HG02678 (cell line): ENCODE data around the gene RBFOX2.

ENCODE experiments used
- ATAC-seq: cut with Tn5 transposase; IDR thresholded peaks from one replicate; pipeline ENCODE4 v1.9.1; 2021; ENCODE audit warnings: mild to moderate bottlenecking, moderate library complexity; ENCODE audit not compliant: unreplicated experiment

RBFOX2 gene

DNA sequence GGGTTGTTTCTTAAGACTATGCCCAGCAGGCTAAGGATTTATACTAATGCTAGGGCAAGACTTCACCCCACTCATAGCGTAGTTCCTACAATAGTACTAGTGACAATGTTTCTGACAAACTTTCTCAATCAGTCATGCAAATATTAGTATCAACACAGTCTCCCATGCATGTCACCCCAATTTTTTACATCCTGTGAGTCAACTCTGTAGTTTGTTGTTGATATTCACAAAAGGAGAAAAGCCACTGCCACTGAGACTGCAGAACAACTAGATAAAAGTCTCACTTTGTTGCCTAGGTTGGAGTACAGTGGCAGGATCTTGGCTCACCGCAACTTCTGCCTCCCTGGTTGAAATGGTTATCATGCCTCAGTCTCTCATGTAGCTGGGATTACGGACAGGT is 155.2 kb downstream of the RBFOX2 start:
- ATAC-seq = no peak

DNA sequence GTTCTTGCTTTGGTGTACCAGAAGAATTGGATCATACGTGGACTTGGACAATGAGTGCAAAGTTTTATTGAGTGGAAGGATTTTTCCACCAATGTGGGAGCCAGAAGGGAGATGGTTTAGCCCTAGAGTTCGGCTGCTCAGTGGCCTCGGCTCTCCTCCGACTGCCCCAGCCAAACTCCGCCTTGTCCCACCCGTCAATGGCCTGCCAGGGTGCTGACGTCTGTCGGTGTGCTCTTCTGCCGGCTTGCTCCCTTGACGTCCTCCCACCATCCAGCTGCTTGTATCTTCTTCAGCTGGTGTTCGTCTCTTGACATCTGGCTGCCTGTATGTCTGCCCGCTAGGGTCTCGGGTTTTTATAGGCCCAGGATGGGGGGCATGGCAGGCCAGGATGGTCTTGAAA is 156.2 kb downstream of the RBFOX2 start:
- ATAC-seq = no peak

DNA sequence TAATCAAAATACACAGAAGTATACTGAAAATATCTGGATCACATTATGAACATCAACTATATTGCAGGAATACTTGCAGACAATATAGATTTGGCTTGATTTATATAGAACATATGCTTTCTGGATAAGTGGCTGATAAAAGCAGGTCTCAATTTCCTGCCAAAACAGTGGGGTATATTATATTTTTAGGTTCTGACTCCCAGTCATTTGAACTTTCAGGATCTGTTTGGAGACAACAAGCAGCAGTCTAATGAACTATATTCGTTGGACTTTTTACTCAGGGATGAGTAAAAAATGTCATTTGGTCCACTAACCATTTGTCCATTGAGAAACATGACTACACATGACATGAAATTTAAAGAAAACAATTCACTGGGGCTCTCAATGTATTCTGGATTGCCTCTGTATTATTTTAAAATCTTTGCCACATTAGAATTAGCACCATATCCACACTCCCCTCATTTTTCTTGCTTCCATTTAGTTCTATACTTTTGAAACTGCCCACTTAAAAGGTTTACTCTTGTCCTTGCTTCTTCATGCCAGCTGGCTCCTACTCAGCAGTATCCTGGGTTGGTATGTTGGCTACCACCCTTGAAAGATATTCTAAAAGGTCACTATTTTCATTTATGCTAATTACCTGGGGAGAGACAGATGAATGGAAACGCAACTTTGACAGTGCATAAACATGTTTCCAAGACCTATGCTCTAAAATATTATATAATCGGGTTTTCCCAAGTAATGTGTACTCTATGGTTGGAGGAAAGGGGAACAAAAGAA is 157.9 kb downstream of the RBFOX2 start:
- no peak for ATAC-seq

DNA sequence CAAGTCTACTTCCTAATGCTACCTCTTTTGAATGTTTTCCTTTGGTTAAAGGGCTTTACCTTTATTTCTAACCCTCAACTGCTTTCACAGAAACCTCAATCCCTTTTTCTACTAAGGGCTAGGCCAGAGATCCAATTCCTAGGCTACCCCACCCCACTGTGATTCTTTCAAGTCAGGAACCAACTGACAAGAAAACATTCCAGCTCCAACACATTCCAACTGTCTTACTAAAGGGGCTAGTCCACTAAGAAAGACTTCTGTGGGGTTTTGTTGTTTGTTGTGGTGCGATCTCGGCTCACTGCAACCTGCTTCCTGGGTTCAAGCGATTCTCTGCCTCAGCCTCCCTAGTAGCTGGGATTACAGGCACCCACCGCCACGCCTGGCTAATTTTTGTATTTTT is 159.7 kb downstream of the RBFOX2 start:
- no peak for ATAC-seq

DNA sequence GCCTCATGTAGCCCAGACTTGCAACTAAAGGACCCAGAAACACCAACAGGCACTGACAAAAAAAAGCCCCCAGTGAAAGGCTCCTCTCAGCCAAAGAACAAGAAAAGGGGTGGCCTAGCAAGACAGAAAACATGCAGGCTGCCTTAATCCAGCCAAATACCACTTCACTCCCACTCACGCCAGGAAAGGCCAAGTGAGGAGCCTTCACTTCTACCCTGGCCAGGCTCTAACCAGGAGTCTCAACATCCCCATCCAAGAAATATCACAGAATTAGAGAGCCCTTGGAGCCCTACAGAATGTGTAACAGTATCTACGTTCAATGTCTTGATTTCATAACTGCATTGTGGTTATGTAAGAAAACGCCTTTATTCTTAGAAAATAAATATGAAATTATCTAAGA is 162.0 kb downstream of the RBFOX2 start:
- no peak for ATAC-seq

DNA sequence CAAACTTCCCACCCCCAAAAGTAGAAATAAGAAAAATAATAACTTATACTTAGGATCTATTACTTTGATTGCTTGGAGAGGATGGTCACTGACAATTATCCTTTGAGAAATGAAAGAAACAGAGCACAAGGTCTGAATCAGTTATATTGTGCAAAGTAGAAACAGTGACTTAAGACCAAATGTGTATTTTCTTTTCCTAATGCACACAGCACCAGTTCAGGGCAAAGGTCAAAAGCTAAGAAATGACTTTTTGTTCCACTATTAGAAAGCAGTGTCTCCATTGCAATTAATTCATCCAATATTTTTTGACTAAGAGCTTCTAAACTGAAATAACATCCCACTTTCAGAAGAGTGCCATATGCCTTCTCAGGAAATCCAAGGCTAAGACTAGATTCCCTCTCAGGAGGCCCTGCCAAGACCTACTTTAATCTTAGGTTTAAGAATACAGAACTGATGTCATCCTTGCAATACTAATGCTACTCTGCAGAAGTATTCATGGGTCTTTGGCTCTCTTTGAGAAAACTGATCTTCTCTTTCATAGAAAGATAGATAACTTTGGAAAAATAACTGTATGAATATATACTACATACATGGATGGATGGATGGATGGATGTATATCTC is 164.0 kb downstream of the RBFOX2 start:
- ATAC-seq = no peak

DNA sequence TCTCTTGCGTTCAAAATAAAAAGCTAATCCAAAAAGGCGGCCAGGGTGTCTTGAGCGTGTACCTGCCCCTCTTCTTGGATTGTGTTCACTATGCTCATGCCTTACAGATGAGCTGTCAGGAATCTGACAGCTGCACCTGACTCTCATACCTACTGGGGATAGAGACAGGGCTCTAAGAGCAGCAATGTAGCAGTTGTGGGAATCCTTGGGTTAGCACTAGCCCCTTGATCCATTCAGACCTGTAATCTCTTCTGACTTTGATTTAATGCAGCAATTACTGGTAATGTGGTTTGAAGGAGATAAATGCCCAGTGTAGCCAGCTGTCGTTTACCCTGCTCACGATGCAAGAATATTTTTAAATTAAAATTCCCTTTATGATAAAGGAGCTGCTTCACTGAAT is 165.2 kb downstream of the RBFOX2 start:
- ATAC-seq = no peak

DNA sequence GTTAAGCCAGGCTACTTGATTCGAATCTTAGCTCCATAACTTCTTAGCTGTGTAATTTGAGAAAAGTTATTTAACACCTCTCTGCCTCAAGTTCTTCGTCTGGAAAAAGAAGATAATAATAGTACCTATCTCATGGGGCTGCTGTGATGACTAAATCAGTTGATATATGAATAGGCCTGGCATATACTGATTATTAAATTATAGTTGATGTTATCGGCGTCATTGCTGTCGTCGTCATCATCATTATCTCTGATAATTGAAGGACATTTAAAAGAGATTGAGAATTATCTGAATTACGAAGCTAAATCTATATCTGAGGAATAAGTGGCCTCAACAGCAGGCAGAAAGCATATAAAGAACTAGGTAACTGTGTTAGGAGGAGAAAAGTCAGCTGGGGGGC is 165.9 kb downstream of the RBFOX2 start:
- ATAC-seq = no peak

DNA sequence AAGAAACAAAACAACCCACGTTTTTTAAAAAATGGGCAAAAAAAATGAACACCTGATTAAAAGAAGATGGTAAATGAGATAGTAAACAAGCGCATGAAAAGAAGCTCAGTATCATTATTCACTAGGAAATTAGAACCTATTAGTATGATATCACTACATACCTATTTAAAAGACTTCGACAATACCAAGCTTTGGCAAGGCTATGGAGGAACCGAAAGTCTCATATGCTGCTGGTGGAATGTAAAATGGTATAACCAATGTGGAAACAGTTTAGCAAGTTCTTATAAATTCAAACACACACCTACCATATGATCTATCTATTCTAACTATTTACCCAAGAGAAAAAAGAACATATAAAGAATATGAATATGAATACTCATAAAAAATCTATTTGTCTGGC is 167.2 kb downstream of the RBFOX2 start:
- ATAC-seq = no peak

DNA sequence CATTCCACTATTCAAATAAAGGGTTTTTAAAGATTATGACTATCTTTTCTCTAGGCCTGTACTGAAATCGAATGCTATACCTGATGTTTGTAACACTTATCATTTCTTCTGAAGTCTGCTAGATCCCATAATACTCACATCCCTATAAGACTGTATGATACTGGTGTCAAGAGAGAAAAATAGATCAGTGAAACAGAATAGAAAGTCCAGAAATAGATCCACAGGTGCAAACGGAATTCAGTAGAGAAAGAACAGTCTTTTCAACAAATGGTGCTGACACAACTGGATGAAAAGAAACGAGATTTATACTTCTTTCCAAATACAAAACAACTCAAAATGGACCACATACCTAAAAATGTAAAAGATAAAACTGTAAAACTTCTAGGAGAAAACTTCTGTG is 167.8 kb downstream of the RBFOX2 start:
- no peak for ATAC-seq

DNA sequence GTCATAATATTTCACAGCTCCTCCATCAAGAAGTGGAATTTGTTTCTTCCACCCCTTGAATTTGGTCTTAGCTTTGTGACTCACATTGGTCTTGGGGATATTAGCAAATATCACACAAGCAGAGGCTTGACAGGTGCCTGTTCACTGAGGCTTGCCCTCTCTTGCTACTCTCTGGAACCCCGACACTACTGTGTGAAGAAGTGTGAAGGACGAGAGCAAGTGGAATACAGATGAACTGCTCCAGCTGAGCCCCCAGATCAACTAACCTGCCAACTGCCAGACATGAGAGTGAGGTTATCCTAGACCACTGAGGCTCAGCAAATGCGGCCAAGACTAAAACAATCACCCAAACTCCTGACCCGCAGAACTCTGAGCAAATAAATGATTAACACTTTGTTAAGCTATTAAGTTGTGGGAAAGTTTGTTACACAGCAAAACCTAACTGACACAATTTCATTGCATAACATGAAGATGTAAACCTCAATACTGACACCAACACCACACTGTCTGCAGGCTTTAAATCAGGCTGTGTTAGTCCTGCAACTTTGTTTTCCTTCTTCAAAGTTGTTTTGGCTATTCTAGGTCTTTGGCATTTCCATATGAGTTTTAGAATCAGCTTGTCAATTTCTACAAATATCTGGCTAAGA is 168.4 kb downstream of the RBFOX2 start:
- ATAC-seq = no peak

DNA sequence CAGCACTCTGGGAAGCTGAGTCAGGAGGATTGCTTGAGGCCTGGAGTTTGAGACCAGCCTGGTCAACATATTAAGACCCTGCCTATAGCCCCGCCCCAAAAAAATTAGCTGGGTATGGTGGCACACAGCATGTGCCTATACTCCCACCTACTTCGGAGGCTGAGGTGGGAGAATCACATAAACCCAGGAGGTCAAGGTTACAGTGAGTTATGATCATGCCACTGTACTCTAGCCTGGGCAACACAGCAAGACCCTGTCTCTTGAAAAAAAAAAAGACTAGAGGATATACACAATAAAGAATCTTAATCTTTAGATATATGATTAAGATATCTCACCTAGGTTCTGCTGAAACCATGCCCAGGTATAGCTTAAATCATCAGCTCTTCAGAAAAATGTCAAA is 174.3 kb downstream of the RBFOX2 start:
- no peak for ATAC-seq

DNA sequence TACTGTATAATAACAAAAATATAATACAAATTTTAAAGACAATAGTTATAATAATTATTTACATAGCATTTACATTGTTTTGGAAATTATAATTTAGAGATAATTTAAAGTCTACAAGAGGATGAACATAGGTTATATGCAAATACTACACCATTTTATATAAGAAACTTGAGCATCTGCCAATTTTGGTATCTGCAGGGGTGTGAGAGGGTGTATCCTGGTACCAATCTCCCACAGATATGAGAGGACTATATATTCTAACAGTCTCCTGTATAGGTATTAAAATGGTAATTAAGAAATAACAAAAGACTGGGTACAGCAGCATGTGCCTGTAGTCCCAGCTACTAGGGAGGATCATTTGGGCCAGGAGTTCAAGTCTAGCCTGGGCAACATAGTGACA is 176.5 kb downstream of the RBFOX2 start:
- no peak for ATAC-seq

DNA sequence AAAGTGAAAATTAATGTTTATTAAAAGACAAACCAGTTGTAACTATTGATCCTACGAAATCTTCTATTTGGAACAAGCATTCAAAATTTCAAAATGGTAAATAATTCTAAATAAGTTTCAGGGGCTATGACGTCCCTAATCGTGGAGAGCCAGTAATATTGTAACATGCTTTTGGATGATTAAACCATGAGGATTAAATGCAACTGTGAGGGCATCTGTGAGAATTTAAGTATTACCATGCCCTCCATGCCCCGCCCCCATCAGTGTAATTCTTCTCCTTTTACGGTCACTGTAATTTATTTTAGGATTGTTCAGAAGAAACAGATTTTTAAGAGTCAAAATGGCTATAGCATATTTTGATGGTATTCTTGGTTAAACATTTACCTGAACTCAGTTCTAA is 177.8 kb downstream of the RBFOX2 start:
- no peak for ATAC-seq

DNA sequence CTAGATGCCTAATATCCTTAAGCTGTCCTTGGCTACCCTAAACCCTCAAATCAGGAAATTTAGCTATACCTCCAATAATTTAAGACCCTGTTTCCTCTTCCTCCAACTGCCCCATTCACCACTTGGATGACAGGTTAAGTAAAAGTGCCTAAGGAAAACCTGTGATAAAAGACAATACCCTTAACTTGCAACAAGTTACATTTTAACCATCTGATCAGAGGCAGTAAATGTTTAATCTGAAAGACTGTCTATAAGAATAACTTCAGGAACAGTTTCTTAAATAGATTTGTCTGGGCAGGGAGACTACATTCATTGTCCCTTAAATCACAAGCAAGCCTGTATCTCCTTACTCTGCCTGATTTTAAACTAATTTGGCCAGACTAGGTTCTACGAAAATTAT is 181.8 kb downstream of the RBFOX2 start:
- no peak for ATAC-seq

DNA sequence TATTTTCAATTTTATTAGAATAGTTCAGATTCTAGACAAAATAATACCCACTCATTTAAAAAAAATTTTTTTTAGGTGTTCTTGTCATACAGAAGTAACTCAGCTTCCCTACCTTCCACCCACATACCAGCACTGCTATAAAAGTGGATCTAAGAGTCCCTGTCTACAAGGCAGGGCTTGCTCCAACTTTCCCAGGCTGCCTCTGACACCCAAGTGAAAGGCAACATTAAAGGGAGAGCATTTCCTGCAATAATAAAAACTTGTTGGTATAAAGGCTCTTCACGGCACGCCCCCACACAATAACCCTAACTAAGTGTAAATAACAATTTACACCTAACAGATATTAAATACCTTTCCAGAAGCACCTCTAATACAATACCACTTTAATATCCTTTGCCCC is 183.7 kb downstream of the RBFOX2 start:
- ATAC-seq = no peak

DNA sequence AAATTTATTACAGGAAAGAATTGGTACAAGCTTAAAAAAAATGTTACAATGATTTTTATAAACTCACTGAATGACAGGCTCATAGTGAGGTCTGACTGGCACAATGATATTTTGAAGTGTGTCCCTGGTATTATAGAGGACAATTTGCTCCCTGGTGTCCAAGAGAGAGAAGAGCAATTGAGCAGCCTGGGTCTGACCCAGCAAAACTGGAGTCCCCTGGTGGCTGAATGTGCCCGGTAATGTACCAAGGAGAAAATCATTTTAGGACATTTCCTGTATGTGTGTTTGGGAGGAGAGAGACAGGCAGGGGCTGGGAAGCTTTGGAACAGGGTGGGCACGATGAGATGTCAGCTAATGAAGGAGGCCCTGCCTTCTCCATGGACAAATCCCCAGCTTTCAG is 185.7 kb downstream of the RBFOX2 start:
- ATAC-seq = no peak

DNA sequence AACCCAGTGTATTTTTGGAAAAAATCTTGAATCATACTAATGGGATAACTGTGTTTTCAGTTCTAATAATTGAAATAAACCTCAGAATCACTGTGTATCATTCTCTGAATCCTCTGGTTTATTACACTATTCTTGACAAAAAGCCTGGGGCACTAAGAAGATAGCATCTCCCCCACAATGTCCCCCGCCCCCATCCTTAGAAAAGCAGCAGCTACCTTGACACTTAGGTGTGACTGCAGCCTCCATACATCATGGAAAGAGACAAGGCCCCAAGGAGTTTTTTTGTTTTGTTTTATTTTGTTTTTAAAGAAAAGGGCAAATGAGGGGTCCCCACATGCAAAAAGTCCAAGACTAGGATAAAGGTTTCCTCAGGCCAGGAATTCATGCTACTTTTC is 186.1 kb downstream of the RBFOX2 start:
- ATAC-seq = no peak

DNA sequence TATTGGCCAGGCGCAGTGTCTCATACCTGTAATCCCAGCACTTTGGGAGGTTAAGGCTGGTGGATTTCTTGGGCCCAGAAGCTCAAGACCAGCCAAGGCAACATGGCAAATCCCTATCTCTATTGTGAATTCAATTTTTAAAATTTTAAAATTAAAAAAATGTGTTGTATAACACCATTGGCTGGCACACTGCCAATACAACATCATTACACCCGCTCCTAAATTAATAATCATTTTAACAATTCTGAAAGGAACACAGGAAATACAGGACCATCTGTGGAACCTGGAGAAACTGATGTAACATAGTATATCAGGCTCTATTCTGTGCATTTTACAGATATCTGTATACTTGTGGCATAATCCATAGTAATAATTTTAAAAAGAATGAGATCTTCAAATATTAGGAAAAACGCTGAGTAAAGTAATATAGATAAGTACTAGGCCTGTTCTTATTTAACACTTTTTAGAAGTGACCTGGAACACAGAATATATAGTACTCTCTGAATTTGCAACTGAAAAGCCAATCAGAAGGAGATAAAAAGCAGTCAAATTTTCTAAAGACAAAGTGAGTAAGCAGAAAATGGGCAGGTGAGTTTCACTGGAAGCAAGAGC is 186.6 kb downstream of the RBFOX2 start:
- no peak for ATAC-seq

DNA sequence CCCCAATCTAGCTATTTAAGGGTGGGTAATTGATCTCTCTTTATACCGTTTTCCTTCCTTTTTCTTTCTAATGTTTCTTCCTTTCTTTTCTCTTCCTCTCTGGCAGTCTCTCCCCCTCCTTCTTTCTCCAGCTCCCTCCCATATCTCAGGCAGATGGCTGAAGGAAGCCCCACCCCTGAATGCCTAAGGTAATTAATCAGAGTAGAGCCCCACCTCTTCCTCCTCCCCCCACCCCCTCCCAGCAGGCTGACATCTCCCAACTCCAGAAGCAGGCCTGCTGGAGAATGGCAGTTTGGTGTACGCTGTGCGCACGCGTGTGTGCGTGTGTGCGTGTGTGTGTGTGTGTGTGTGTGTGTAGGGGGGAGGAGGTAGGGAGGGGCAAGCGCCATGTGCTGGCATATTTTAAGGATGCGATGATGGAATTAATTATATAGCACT is 188.3 kb downstream of the RBFOX2 start:
- ATAC-seq = no peak

DNA sequence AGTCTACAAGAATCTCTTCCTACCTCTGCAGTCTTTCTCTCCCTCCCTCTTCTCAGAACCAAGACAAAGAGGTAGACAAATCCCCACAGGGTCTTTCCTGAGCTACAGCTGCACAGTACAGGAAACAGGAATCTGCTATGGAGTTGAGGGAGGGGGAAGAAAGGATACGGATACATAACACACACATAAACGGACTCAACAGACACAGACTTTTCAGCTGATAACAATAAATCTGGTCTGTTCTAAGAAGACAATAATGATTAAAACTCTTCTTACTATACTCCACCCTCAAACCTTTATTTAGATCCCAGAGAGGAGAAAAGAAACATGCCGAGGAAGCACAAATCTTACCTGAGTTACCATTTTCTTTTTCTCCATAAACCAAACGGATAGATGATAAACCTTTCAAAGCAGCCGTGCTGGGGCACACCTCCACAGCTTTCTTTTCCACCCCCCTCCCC is 188.8 kb downstream of the RBFOX2 start:
- ATAC-seq = no peak
